Epithelial cell of prostate (primary cell): ENCODE measurements around the gene RNASE7.

Experiments used
- DNase-seq: peaks from one replicate; pipeline ENCODE4 v3.0.0-alpha.2; 2011; ENCODE audit warnings: low read depth, low spot score
- H3K27ac ChIP-seq: fragments of 450-650 bp; 2 replicates; pipeline ENCODE4 v1.5.1; 2017; ENCODE audit warnings: mild to moderate bottlenecking

RNASE7 gene

DNA sequence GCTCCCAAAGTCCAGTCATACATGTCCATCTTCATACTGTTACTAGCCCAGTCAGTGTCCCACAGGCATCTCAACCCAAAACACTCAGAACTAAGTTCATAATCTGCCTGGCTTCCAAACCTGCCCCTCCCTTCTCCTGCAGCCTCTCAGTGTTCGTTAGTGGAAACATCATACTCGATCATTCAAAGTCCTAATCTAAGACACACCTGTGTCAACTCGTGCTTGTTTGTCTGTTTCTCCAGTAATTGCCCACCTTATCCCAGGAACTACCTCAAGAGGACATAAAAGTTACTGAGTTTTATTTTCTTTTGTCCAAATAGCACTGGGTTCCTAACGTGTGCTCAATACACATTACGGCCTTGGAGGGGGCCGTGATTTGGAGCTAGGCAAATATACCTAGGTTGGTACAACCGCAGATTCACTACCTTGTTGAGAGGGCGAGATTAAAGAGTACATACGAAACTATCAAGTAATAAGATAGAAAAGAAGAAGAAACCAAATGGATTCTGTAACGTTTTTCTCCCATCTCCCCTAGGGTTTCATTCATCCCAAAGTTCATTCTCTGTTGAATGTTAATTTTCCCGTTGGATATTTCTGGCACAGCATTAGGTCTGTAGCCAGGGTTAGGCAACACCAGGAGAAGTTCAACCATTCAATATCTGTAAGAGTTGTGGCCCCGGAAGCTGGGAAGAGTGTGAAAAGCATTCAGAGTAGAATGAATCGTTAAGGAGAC, 18.6 kb downstream of the RNASE7 start:
- DNase-seq, result no peak
- H3K27ac ChIP-seq, result no peak overlapping the region

DNA sequence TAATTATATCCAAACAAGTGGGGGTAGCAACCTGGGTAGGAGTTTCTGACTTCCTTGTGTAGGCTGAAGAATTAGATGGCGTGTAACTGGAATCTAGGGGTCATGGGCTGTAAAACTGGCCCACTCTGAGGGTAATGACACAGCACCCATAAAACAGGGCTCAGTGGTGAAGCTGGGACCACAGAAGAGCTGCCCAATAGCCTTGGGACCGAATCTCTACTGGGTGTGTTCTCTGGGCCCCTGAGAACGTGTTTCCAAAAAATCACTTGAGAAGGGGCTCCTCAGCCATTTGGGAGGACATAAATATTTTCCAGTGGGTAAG, 19.1 kb downstream of the RNASE7 start:
- no peak overlapping the region for H3K27ac ChIP-seq
- no peak for DNase-seq

DNA sequence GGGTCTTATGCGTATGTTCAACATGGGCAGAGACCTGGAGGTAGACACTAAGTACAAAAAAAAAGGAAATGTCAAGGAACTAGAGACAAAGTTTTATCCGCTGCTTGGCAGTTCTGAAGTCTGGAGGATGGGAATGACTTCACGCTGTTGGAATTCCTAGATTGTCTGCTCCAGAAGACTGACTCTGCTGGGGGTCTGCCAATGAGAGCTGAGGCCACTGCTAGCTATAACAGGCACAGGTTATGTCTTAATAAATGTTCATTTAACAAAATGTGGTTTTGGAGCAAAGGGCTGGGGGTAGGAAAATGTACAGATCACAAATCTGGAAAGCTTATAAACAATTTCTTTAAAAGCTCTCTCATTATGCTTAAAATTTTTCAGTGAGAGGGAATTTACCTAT, 21.3 kb downstream of the RNASE7 start:
- no peak for DNase-seq
- no peak overlapping the region for H3K27ac ChIP-seq

DNA sequence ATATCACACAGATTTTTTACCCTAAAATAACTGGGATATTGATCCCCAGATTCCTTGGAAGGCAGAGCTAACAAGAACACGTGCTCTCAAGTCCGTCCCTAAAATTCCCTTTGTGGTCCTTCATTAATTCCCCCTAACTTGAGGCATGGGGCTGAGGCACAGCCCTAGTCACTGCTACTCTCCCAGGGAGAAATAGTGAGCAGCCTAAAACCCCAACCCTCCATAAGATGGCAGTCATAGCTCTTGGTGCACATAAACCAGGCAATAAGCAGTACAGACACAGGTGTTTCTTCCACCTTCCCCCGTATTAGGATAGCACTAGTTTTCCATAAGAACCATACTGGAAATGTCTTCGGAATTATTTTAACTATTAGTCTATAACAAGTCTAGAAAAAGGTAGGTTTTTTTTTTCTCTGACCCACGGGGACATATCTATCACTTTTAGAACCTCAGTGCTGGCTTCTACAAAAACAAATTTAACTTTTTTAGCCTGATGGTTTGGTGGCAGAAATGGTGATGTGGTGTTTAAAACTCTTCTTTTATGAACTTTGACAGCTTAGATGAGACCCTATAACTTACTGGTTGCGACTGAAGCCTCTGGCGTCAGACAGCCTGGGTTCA, 24.8 kb downstream of the RNASE7 start:
- no peak for DNase-seq

DNA sequence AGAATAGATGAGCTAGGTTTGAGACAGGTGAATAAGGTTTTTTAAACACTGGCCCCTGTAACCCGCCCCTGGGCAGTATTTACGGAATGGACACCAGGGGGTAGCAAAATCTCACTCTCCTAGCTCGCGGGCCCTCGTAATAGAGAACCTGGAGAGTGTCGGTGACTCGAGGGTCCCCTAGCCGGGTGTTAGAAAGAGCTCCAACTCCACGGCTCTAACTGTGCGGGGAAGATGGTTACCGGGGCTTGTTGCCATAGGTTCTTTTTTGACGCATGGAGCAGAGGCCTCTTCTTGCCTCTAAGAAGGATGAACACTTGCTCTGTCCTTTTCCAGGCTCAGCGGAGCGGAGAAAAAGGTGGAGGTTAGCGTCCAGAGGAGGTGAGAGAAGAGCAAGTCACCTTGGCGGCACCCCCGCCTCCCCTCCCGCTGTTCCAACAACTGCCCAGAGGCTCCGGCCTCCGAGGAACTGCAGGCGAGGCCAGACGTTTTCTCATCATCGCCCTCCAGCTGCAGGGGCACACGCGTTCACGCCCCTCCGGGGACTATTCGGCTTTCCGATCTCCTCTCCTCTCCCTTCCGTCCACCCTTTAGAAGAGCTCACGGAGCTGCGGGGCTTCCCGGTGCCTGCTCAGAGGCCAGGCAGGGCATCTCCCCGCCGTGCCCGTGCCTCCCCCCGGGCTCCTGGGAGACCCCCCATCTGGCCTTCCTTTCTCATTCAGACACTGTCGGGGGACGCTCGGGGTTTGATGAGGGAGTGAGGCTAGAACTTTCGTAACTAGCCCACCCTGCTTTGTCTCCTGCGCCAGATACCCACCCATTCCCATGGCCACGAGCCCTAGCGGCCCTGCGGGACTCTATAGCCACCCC, 26.6 kb downstream of the RNASE7 start:
- DNase-seq, result no peak
- H3K27ac ChIP-seq, result no peak overlapping the region

More for the DNA sequence above, 24.8 kb downstream of the RNASE7 start:
- no peak overlapping the region for H3K27ac ChIP-seq

DNA sequence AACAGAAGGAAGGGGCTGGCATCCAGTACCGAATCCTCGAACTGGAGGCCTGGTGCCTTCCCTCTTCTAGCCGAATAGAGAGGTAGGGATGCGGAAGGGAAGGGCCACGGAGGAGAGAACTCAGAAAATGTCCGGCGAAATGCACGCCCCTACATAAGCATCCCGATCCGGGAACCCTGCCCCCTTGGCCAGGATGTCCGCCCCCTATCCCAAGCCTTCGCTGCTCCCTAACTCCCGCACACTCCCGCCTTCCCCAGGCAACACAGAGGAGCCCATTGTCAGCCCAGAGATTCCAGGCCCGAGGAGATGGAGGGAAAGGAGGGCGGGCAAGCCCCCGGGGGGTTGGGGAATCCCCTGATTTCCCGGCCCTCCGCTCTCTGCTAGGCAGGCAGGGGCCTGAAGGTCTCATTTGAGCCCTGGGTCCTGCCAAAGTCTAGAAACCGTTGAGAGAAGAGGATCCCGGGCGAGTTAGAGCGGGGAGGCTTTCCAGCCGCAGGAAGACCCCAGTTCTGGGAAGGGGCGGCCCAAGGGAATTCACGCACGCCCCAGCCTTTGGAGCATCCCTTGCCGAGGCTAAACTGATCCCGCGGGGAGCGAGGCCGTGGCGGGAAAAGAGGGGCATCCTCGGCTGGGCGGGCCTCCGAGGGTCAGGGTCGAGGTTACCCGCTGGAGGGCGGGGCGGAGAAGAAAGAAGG, 27.4 kb downstream of the RNASE7 start:
- peak overlapping the region; percentile 49 for H3K27ac ChIP-seq

GRCh38 chr14:21070083-21070609, 28.0 kb downstream of the RNASE7 start, which contains the start of gene ARHGEF40:
TSS of gene ARHGEF40 (plus strand) at chr14:21070304. CDS start at chr14:21070397, 93 bp downstream.
- peak within 1 kb of the TSS; percentile 49 for H3K27ac ChIP-seq
- DNase-seq, result no peak

More for the DNA sequence above, 27.4 kb downstream of the RNASE7 start:
- no peak for DNase-seq

- H3K27ac ChIP-seq, result peak overlapping the region; percentile 49
Observed at GRCh38 chr14:21070610-21071224, 28.6 kb downstream of the RNASE7 start.

GRCh38 chr14:21071225-21072030, 29.3 kb downstream of the RNASE7 start:
- peak overlapping the region; percentile 49 for H3K27ac ChIP-seq

More at GRCh38 chr14:21070610-21071224, 28.6 kb downstream of the RNASE7 start:
- DNase-seq, result no peak

DNA sequence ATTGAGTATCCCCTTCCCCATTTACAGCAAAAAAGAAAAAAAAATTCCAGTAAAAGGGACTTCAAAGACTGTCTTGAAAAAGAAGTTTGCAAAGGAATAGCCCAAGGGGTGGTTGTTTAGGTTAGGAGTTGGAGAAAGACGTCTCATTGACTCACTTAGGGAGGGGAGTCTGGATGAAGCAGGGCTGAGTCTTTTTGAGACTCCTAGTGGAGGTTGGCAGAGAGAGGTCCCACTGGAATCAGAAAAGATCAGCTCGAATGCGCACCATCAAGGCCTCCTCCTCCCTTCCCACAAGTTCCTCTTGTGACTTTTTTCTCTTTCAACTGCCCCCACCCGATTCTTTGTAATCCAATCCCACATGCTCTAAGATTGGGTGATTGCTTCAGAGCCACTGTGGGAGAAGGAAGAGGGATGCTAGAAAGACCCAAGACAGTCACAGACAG, 29.9 kb downstream of the RNASE7 start:
- no peak for DNase-seq
- H3K27ac ChIP-seq, result peak overlapping the region; percentile 49

More at GRCh38 chr14:21071225-21072030, 29.3 kb downstream of the RNASE7 start:
- peak; percentile 60 for DNase-seq

DNA sequence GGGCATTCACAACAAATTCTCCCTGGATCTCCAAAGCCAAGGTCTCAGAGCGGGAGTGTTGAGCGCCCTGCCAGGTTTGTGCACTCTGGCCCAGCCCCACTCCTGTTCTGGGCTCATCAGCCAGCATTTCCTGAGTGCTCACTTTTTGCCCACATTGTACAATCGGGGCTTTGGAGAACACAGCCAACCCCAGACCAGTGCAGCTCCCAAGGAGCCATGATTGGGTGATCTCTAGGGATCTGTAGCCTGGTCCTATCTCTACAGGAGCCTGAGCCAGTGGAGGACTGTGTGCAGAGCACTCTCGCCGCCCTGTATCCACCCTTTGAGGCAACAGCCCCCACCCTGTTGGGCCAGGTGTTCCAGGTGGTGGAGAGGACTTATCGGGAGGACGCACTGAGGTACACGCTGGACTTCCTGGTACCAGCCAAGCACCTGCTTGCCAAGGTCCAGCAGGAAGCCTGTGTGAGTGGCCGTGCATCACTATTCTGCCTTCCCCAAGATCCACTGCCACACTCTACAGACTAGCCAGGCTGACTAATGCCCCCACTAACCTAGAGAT, 30.7 kb downstream of the RNASE7 start:
- no peak for DNase-seq
- H3K27ac ChIP-seq, result no peak overlapping the region

GRCh38 chr14:21073921-21074320, 31.8 kb downstream of the RNASE7 start:
- no peak for DNase-seq
- H3K27ac ChIP-seq, result no peak overlapping the region

DNA sequence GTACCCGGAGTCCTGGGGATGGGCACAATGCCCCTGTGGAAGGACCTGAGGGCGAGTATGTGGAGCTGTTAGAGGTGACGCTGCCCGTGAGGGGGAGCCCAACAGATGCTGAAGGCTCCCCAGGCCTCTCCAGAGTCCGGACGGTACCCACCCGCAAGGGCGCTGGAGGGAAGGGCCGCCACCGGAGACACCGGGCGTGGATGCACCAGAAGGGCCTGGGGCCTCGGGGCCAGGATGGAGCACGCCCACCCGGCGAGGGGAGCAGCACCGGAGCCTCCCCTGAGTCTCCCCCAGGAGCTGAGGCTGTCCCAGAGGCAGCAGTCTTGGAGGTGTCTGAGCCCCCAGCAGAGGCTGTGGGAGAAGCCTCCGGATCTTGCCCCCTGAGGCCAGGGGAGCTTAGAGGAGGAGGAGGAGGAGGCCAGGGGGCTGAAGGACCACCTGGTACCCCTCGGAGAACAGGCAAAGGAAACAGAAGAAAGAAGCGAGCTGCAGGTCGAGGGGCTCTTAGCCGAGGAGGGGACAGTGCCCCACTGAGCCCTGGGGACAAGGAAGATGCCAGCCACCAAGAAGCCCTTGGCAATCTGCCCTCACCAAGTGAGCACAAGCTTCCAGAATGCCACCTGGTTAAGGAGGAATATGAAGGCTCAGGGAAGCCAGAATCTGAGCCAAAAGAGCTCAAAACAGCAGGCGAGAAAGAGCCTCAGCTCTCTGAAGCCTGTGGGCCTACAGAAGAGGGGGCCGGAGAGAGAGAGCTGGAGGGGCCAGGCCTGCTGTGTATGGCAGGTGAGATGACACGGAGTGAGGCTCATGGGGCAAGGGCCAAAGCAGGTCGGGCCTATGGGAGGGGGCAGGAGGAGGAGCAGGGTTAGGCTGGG, 32.5 kb downstream of the RNASE7 start:
- no peak overlapping the region for H3K27ac ChIP-seq
- no peak for DNase-seq

DNA sequence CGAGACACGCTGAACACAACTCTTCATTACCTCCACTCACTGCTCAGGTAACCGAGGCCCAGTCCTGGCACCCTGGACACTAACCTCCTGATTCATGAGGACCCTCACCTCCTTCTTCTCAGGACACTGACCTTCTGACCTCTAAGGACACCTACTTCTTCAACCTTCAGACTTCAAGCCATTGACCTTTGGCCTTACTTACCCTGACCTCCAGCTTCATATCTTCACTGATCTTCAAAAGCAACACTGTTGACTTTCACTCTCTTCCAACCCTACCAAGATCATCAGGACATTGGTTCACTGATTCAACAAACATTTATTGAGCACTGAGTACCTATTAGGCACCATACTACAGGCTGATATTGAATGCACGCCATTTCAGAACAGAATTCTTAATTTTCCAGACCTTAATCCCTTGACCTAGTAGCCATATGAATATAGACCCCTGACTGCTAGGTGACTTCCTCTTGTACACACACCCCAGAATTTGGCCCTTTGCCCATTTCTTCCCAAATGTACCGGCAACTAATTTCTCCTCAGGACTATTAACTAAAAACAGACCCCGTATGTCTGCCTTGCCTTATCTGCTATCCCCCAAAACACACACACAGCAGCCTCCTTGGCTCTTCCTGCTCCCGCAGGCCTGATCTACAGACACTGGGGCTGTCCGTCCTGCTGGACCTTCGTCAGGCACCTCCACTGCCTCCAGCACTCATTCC, 33.7 kb downstream of the RNASE7 start:
- no peak overlapping the region for H3K27ac ChIP-seq

GRCh38 chr14:21077672-21078071, 35.5 kb downstream of the RNASE7 start:
- H3K27ac ChIP-seq, result no peak overlapping the region
- DNase-seq, result no peak

More for the DNA sequence above, 33.7 kb downstream of the RNASE7 start:
- DNase-seq, result no peak

- no peak overlapping the region for H3K27ac ChIP-seq
Observed at GRCh38 chr14:21078287-21078686, 36.1 kb downstream of the RNASE7 start.

GRCh38 chr14:21078726-21079125, 36.6 kb downstream of the RNASE7 start:
- no peak overlapping the region for H3K27ac ChIP-seq
- DNase-seq, result no peak

More at GRCh38 chr14:21078287-21078686, 36.1 kb downstream of the RNASE7 start:
- DNase-seq, result no peak
